ENCODE data around the gene SEMA6A.

DNA sequence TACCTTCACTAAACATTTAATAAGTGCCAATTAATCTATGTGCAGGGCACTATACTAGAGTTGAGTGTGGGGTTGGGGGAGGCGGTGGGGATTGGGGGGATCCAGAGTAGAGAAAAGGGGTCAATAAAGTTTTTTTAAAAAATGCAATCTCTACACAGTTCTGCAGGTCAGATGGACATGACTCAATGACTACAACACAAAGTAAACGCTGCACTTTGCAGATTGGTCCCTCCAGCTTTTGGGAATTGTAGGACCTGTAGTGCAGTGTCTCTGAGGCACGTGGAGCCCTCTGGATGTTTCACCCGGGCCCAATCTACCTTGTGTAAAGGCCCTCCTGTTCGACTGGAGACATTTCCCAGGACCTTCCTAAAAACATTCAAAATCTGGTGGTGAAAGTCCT is 43.5 kb downstream of the SEMA6A start:
- no peak for TF ChIP-seq ZNF274 (IDR thresholded peaks at IDR 0.05; ENCODE audit: low read depth, low read length)
- no peak for TF ChIP-seq YY1 (IDR thresholded peaks at IDR 0.05; ENCODE audit: insufficient read depth, insufficient read length)
- no peak for TF ChIP-seq SUZ12 (IDR thresholded peaks at IDR 0.05; ENCODE audit: extremely low read depth, insufficient read depth, insufficient read length)
